HepG2 (cell line): ENCODE data around the gene GPATCH4. TPM values are rescaled to one million over a fixed set of nuclear protein-coding genes. Genes with fewer than 3 reads are reported as not detected.
A peak's percentile ranks its signal among the peaks of the same experiment; 100 is the strongest.

Source experiments
- ATAC-seq: fragments of 200-7000 bp; cut with Tn5 transposase; 3 replicates; pipeline ENCODE4 v1.9.1; 2020; ENCODE audit warnings: mild to moderate bottlenecking, moderate library complexity
- BruUV-seq: library from RNA; stranded (reverse); fragments of 400-500 nt; replicated peaks from 2 replicates; lab custom pipeline; 2021; lab: Mats Ljungman, UMichigan
- CTCF ChIA-PET: fragments of 300-600 bp; formaldehyde crosslinking; extraction: SDS; loops from one replicate; lab custom pipeline; 2021; ENCODE audit warnings: low total read pairs, inconsistent platforms, low intra/inter-chr PET ratio; lab: Yijun Ruan, JAX
- POLR2A ChIA-PET: fragments of 350-600 bp; sonication (Branson Sonifier 250); formaldehyde crosslinking; loops from one replicate; lab custom pipeline; 2020; ENCODE audit warnings: antibody characterized with exemption, inconsistent platforms; lab: Yijun Ruan, JAX
- DNase-seq: peaks from one replicate; pipeline ENCODE4 v3.0.0-alpha.2; 2015; ENCODE audit warnings: low spot score
- FAIRE-seq: peaks from 3 replicates; lab custom pipeline; 2011; peaks lifted over from hg19 to GRCh38; lab: Jason Lieb, UNC
- H2AFZ ChIP-seq: one replicate; pipeline ENCODE4 v1.6.1; 2011; ENCODE audit warnings: low read length, inconsistent platforms
- H3K27ac ChIP-seq: fragments of 300-600 bp; 3 replicates; pipeline ENCODE4 v1.8.0; 2011; ENCODE audit warnings: mixed run types, mild to moderate bottlenecking, mixed read lengths, low read length, inconsistent platforms; ENCODE audit not compliant: insufficient read depth; ENCODE audit errors: extremely low read length
- H3K27me3 ChIP-seq, 2 experiments: fragments of 200-600 bp in 1 of 2; 2 replicates in 1 of 2; 3 replicates in 1 of 2; pipeline versions ENCODE4 v1.6.0 to v1.8.0; 2011; ENCODE audit warnings: low read length in 2 of 2, mild to moderate bottlenecking in 2 of 2, moderate library complexity in 2 of 2, inconsistent platforms in 1 of 2; ENCODE audit not compliant: insufficient read depth in 2 of 2, control insufficient read depth in 1 of 2
- H3K36me3 ChIP-seq, 2 experiments: fragments of 200-600 bp in 1 of 2; replicated peaks in 1 of 2; 2 replicates in 1 of 2; 3 replicates in 1 of 2; pipeline versions ENCODE4 v1.5.1 to v1.8.0; 2011; ENCODE audit warnings: low read length in 2 of 2, inconsistent platforms in 1 of 2; ENCODE audit not compliant: insufficient read depth in 2 of 2, control insufficient read depth in 1 of 2
- H3K4me1 ChIP-seq: 2 replicates; pipeline ENCODE4 v1.5.1; 2012; ENCODE audit warnings: low read length, inconsistent platforms; ENCODE audit not compliant: insufficient read depth
- H3K4me2 ChIP-seq: 2 replicates; pipeline ENCODE4 v1.6.0; 2011; ENCODE audit warnings: low read depth, low read length, inconsistent platforms
- H3K4me3 ChIP-seq, 3 experiments: fragments of 200-600 bp in 1 of 3; sonication (generic), shearing (Covaris generic) in 1 of 3; replicated peaks in 1 of 3; 2 replicates each; pipeline ENCODE4 v1.5.1; 2011 to 2016; ENCODE audit warnings: low read length in 3 of 3, inconsistent platforms in 2 of 3, low read depth in 2 of 3, mild to moderate bottlenecking in 2 of 3, control low read depth in 1 of 3, mixed read lengths in 1 of 3; ENCODE audit not compliant: insufficient read depth in 1 of 3
- H3K79me2 ChIP-seq: one replicate; pipeline ENCODE4 v1.6.1; 2011; ENCODE audit warnings: low read length, inconsistent platforms; ENCODE audit not compliant: insufficient read depth
- H3K9ac ChIP-seq: 2 replicates; pipeline ENCODE4 v1.6.0; 2011; ENCODE audit warnings: mild to moderate bottlenecking, low read depth, low read length, inconsistent platforms; ENCODE audit not compliant: insufficient read depth
- H3K9me3 ChIP-seq: 2 replicates; pipeline ENCODE4 v1.5.1; 2012; ENCODE audit warnings: mild to moderate bottlenecking, low read length
- H4K20me1 ChIP-seq: 2 replicates; pipeline ENCODE4 v1.6.0; 2011; ENCODE audit warnings: inconsistent platforms, mild to moderate bottlenecking, low read length, moderate library complexity; ENCODE audit not compliant: insufficient read depth
- PHF20 ChIP-seq: sonication (generic); formaldehyde crosslinking; IDR thresholded peaks from 2 replicates; pipeline ENCODE4 v1.5.0; 2020; ENCODE audit warnings: mild to moderate bottlenecking, missing genetic modification reagents
- POLR2A ChIP-seq, 2 experiments: IDR thresholded peaks; 2 replicates each; pipeline ENCODE4 v1.6.1; 2011; ENCODE audit warnings: low read depth in 2 of 2, low read length in 2 of 2, mild to moderate bottlenecking in 1 of 2, moderate library complexity in 1 of 2; ENCODE audit not compliant: insufficient read depth in 1 of 2
- SMAD9 ChIP-seq: sonication (generic); formaldehyde crosslinking; IDR thresholded peaks from 2 replicates; pipeline ENCODE4 v1.5.1; 2020; ENCODE audit warnings: mild to moderate bottlenecking, missing genetic modification reagents
- ZSCAN25 ChIP-seq: sonication (generic); formaldehyde crosslinking; IDR thresholded peaks from 2 replicates; pipeline ENCODE4 v1.8.0; 2022; ENCODE audit warnings: mild to moderate bottlenecking, missing genetic modification reagents
- WGBS: methylation state at CpG from one replicate; pipeline ENCODE4 v1.1.6; 2017; ENCODE audit warnings: low lambda C conversion rate; 5-methylcytosine and 5-hydroxymethylcytosine counted together
- in situ Hi-C: cut with HindIII; loops from 2 replicates; pipeline ENCODE4 v1.10.0; 2017; ENCODE audit warnings: low pct_unique_long_range_greater_than_20kb; ENCODE audit not compliant: extremely low pct_ligation_motif_present
- intact Hi-C: fragments of 100-400 bp; cut with micrococcal nuclease; formaldehyde crosslinking; loops from one replicate; pipeline ENCODE4 v1.10.0; 2022; ENCODE audit not compliant: unreplicated experiment
- polyA plus RNA-seq, 8 experiments: library from polyadenylated mRNA; depleted of rRNA in 3 of 8; stranded (reverse) in 7 of 8; unstranded in 1 of 8; fragments of >200 nt; fragmentation: Illumina TruSeq in 4 of 8; extraction: Trizol in 4 of 8; gene quantifications; 2 replicates each; pipeline versions ENCODE4 v1.2.1 to v1.2.3, GENCODE V29; 2011 to 2016; ENCODE audit warnings: low read depth in 4 of 8, missing spikeins in 1 of 8, mixed read lengths in 1 of 8; ENCODE audit not compliant: insufficient read depth in 1 of 8
- total RNA-seq, 5 experiments: library from RNA; depleted of rRNA; stranded (reverse); fragments of >200 nt; fragmentation: Illumina TruSeq; extraction: Trizol; gene quantifications; 2 replicates each; pipeline ENCODE4 v1.2.3, GENCODE V29; 2016; ENCODE audit warnings: low read depth in 1 of 5
- TF ChIP-seq, protein P1 (sequence below): sonication (generic); formaldehyde crosslinking; IDR thresholded peaks from 2 replicates; pipeline ENCODE4 v1.4.0; 2020; ENCODE audit warnings: missing genetic modification reagents, mild to moderate bottlenecking, borderline replicate concordance

Gene GPATCH4
- total and polyA plus RNA-seq, 2 of the 13 experiments (the other 11 are each of a cell fraction or from before 2014, with no cell fraction given): 19.2 to 37.9 TPM

- Histone ChIP-seq H4K20me1 (no peaks in the 10 kb centered on the region), H3K4me2 (no peak overlapping the region), H3K79me2 (peaks cover 22% of the 10 kb centered on the region), H3K27ac (no peak overlapping the region), H3K27me3 (no peaks in the 10 kb centered on the region), H3K9me3 (no peaks in the 10 kb centered on the region), H3K36me3 (peaks cover 7 to 46% of the 10 kb centered on the region in 2 experiments), H3K9ac (no peak overlapping the region), H2AFZ (no peak overlapping the region), H3K4me3 (no peak overlapping the region), H3K4me1 (peaks cover 22% of the 10 kb centered on the region)
- intact Hi-C loops: no loop called here
- WGBS: 100% methylated on average over 3 of the region's 3 CpGs
- CTCF ChIA-PET: interaction anchor here (0.7 kb wide), 1 partner anchor 119 kb away, joined by 3 read pairs; no protein-coding TSS in a partner anchor
- POLR2A ChIA-PET: interaction anchor here (1.1 kb wide), 1 partner anchor 139 kb away, joined by 3 read pairs; no protein-coding TSS in a partner anchor
- in situ Hi-C loops: no loop called here
- no peak for FAIRE-seq
- no TSS peak for BruUV-seq
- TF ChIP-seq PHF20 (CRISPR knock-in tag) (no peak), ZSCAN25 (CRISPR knock-in tag) (no peak), SMAD9 (no peak)
- DNase-seq: no peak
- no peak for ATAC-seq
These were observed 4.9 kb downstream of the GPATCH4 start for GRCh38 chr1:156596426-156596825.

DNA sequence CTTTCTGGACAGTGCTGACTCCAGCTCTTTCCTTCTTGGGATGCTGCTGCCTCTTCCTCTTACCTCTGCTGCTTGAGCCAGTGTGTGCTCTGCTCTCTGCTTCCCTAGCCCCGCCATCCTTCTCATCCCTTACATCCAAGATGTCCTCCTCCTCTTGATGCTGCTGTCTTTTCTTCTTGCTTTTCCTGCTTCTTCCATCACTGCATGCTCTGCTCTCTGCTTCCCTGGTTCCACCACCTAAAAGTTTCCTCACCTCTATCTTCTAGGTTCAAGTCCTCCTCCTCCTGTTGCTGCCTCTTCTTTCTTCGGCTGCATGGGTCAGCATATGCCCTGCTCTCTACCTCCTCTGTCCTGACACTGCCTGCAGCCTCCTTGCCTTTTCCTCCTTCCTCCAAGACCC is 6.3 kb downstream of the GPATCH4 start:
- Histone ChIP-seq H4K20me1 (no peaks in the 10 kb centered on the region), H3K4me1 (peaks cover 27% of the 10 kb centered on the region), H3K9ac (no peak overlapping the region), H3K4me2 (no peak overlapping the region), H3K36me3 (peaks cover 7 to 46% of the 10 kb centered on the region in 2 experiments), H3K27me3 (no peaks in the 10 kb centered on the region), H3K4me3 (no peak overlapping the region), H3K27ac (no peak overlapping the region), H3K9me3 (no peaks in the 10 kb centered on the region), H3K79me2 (peaks cover 10% of the 10 kb centered on the region), H2AFZ (no peak overlapping the region)
- TSS peak; percentile 55 for BruUV-seq
- ChIA-PET CTCF (no interaction called here), POLR2A (no interaction called here)
- 97% methylated on average over 2 of the region's 2 CpGs for WGBS
- ATAC-seq (no peak), DNase-seq (no peak), FAIRE-seq (no peak)
- 0 out of 4 replicates have a peak, but pooled peaks of 1 of the 2 experiments have one; percentile 24 for TF ChIP-seq POLR2A (IDR thresholded peaks at IDR 0.05; ENCODE audit: insufficient read depth in 1 of 2, low read depth in 2 of 2, low read length in 2 of 2)
- TF ChIP-seq, protein P1, sequence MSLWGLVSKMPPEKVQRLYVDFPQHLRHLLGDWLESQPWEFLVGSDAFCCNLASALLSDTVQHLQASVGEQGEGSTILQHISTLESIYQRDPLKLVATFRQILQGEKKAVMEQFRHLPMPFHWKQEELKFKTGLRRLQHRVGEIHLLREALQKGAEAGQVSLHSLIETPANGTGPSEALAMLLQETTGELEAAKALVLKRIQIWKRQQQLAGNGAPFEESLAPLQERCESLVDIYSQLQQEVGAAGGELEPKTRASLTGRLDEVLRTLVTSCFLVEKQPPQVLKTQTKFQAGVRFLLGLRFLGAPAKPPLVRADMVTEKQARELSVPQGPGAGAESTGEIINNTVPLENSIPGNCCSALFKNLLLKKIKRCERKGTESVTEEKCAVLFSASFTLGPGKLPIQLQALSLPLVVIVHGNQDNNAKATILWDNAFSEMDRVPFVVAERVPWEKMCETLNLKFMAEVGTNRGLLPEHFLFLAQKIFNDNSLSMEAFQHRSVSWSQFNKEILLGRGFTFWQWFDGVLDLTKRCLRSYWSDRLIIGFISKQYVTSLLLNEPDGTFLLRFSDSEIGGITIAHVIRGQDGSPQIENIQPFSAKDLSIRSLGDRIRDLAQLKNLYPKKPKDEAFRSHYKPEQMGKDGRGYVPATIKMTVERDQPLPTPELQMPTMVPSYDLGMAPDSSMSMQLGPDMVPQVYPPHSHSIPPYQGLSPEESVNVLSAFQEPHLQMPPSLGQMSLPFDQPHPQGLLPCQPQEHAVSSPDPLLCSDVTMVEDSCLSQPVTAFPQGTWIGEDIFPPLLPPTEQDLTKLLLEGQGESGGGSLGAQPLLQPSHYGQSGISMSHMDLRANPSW: no peak
- intact Hi-C loops (no loop called here), in situ Hi-C loops (no loop called here)
